HG03095 (cell line): ENCODE data around the gene MRTFA.
"Not testable (repeated sequence)": the region's sequence is repeated elsewhere in the genome, so short reads cannot be mapped to it uniquely, and the experiment has no call there.

Experiments used
- ATAC-seq: cut with Tn5 transposase; IDR thresholded peaks from one replicate; pipeline ENCODE4 v1.9.1; 2021; ENCODE audit warnings: moderate library complexity; ENCODE audit not compliant: unreplicated experiment

The MRTFA gene

DNA sequence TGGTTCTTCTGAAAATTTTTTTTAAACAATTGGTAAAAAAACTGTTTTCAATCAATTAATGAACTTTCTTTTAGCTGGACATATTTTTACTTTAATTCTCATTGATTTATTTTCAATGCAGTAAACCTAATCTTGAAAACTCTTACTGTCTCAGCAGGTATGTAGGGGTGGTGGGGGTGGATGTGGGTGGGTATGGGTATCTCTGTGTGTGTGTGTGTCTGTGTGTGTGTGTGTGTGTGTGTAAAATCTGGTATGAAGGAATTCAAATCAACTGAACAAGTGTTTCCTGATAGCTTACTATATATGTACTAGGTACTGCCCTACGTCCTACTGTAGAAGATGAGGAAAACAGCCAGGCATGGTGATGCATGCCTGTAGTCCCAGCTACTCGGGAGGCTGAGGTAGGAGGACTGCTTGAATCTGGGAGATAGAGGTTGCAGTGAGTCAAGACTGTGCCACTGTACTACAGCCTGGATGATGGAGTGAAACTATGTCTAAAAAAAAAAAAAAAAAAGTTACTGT, 75.5 kb downstream of the MRTFA start:
- no peak for ATAC-seq

DNA sequence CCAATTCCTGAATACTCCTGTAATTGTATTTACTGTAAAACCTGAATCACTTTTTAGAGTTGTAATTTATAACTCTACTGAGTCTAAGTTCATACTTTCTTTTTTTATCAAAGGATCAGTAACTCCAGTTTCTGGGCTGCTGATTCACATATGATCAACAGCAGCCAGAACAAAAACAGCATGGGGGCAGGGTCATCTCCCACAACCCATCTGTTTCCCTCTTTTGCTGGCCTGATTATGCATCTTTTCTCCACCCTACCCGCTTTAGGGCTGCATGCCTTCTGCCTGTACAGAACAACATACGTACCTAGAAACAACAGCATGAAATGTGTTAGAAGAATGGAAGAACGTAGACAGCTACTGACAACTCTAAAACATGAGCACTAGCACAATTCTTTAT, 76.0 kb downstream of the MRTFA start:
- no peak for ATAC-seq

DNA sequence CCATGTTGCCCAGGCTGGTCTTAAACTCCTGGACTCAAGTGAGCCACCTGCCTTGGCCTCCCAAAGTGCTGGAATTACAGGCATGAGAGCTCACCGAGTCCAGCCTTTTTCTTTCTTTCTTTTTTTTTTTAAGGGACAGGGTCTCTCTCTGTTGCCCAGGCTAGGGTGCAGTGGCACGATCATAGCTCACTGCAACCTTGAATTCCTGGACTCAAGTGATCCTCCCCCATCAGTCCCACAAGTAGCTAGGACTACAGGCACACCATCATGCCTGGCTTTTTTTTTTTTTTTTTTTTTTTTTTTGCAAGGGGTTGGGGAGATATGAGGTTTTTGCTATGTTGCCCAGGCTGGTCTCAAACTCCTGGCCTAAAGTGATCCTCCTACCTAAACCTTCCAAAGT, 78.5 kb downstream of the MRTFA start:
- ATAC-seq: no peak

DNA sequence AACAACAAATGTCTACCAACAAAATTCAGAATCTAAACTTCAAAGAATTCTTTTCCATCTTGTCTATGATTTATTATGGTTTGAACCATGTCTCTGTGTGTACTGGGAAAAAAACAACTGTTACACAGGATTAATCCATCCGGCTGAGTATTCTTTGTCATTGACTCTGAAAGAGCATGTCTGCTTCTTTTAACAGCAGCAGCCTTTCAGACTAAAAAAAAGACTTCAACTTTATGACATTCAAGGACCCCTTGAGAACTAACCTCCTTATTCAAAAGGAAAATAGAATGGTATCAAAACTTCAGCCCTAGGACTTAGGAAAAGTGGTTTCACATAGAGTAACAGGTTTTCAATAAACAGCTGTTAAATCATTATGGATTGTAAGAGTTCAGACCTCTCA, 79.9 kb downstream of the MRTFA start:
- ATAC-seq: no peak

DNA sequence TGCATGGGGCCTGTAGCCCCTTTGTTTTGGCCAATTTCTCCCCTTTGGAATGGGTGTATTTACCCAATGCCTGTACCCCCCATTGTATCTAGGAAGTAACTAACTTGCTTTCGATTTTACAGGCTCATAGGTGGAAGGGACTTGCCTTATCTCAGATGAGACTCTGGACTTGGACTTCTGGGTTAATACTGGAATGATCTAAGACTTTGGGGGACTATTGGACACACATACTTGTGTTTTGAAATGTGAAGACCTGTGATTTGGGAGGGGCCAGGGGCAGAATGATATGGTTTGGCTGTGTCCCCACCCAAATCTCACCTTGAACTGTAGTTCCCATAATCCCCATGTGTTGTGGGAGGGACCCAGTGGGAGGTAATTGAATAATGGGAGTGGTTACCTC, 82.5 kb downstream of the MRTFA start:
- ATAC-seq: not testable (repeated sequence)

DNA sequence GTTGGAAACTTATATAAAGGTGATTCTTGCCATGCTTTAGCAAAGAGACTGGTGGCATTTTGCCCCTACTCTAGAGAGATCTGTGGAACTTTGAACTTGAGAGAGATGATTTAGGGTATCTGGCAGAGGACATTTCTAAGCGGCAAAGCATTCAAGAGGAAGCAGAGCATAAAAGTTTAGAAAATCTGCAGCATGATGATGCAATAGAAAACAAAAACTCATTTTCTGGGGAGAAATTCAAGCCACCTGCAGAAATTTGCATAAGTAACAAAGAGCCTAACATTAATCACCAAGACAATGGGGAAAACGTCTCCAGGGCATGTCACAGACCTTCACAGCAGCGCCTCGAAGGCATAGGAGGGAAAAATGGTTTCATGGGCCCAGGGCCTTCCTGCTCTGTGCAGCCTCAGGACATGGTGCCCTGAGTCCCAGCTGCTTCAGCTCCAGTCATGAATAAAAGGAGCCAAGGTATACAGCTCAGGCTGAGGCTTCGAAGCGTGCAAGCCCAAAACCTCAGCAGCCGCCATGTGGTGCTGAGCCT, 83.4 kb downstream of the MRTFA start:
- ATAC-seq: no peak

DNA sequence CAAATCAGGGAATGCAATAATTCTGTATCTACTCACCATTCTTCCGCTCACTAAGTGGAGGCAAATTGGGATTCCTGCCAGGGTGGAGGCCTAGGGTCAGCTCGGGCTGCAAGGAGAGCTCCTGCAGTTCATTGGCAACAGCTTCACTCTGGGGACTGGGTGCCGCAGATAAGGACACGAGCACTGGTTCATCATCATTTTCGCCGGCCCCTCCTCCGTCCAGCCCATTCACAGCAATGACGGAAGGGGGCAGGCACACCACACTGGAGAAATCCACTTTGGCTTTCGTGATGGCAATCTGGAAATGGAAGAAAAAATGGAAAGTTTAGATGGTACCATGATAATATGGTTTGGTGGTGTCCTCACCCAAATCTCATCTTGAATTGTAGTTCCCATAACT, 84.4 kb downstream of the MRTFA start:
- no peak for ATAC-seq

DNA sequence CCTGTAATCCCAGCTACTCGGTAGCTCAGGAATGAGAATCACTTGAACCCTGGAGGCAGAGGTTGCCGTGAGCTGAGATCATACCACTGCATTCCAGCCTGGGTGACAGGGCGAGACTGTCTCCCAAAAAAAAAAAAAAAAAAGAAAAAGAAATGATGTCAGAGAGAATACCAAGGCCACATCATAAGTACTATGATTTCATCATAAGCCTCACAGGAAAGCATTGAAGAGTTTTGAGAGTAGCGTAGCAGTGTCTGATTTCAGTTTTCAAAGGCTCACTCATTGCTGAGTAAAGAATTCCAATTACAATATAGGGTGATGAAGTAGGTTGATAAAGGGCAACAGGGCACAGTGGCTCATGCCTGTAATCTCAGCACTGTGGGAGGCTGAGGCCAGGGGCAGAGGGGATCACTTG, 88.8 kb downstream of the MRTFA start:
- no peak for ATAC-seq

DNA sequence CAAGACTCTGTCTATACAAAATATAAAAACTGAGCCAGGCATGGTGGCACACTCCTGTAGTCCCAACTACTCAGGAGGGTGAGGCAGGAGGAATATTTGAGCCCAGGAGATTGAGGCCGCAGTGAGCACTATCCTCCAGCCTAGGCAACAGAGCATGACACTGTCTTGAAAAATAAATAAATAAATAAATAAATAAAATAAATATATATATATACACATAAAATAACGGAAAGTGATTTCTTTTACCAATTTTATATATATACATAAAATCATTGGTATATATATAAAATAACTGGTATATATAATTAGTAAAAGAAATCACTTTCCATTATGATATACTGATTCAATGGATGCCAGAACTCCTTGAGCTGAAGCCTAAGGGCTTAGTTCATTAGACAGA, 91.8 kb downstream of the MRTFA start:
- ATAC-seq: no peak

DNA sequence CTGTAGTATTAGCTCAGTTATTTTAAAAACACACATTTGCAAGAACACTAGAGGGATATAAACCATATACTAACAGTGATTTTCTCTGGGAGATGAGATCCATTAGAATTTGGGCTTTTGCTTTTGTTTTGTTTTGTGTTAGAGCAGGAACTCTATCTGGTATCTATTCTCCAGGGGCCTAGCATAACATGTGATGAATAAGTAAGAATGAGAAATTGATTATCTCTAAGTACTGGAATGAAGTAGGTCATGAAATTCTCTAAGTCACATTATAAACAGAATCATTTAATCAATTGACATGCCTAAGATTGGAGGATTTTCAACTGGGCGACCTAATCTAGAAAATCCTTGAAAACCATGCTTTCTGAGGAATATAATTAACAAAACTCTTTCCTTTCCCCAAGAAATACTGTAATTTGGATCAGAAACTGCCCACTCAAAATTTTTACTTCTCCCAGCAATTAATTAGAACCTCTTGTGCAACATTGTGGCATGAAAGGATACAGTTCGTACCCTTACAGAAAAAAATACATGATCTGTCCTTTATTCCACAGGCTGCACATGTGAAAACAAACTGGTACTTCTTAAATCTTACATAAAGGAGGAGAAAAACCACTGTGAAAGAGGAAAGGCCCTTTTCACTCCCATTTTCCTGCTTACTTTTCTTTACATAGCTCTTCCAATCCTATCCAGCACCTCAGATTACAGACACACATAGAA, 93.5 kb downstream of the MRTFA start:
- no peak for ATAC-seq

DNA sequence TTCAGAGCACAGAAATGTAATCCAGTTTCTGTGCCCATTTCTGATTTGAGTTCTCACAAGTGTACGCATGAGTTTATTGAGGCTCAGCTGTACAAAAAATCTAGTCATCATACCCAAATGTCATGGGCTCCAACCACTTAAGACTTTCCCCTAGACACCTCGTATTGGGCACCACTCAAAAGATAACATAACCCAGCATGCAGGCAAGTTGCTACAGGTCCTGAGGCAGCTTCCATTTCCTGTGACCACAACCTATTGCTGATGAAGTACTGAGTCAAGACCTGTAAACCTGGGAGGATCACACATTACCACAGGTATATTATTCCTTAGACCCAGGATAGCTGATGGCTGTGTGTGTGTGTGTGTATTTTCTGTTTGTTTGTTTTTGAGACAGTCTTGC, 95.2 kb downstream of the MRTFA start:
- ATAC-seq: no peak

DNA sequence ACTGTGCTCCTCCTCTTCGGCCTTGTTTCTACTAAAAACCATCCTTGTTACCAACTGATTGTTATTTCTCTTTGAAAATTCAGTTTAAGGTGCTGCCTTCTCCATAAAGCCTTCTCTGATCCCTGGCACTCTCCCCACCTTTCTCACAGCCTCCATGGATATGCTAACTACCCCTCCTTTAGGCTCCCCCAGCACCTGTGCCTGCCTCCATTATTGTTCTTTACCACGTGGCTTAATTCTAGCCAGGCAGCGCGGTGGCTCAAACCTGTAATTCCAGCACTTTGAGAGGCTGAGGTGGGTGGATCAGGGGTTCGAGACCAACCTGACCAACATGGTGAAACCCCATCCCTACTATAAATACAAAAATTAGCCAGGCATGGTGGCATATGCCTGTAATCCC, 96.3 kb downstream of the MRTFA start:
- no peak for ATAC-seq

DNA sequence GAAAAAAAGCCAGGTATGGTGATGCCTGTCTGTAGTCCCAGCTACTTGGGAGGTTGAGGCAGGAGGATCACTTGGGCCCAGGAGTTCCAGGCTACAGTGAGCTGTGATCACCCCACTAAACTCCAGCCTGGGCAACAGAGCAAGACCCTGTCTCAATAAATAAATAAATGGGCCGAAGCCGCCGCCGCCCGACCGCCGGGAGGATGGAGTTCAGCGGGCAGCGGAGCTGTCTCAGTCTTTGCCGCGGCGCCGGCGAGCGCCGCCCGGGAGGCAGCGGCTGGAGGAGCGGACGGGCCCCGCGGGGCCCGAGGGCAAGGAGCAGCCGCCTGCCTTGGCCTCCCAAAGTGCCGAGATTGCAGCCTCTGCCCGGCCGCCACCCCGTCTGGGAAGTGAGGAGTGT, 100.4 kb downstream of the MRTFA start:
- ATAC-seq: not testable (repeated sequence)

DNA sequence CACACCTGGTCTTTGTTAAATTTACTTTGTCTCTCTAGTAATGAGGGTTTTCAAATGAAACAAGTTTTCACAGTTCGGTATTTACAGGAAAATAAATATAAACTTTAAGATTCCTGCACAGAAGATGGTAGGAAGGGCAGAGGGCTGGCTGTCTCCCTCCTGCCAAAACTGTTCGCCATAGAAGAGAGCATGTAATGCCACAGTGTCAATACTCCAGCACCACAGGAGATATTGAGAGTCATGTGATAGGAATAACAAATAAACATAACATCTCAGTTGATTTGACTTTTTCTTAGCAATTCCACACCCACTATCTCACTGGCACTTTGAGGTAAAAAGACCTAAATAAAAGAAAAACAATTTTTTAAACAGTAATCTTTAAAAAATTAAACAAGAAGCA, 100.9 kb downstream of the MRTFA start:
- no peak for ATAC-seq

DNA sequence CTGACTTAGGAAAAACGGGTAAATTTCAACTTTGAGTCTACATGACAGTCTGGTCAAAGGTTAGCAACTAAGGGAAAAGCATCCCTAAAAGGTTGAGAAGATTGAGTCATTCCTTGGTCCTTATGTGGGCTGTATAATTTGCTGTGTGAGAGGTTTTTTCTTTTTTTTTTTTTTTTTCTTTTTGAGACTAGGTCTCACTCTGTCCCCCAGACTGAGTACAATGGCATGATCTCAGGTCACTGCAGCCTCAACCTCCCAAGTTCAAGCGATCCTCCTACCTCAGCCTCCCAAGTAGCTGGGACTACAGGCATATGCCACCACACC, 101.4 kb downstream of the MRTFA start:
- ATAC-seq: no peak

DNA sequence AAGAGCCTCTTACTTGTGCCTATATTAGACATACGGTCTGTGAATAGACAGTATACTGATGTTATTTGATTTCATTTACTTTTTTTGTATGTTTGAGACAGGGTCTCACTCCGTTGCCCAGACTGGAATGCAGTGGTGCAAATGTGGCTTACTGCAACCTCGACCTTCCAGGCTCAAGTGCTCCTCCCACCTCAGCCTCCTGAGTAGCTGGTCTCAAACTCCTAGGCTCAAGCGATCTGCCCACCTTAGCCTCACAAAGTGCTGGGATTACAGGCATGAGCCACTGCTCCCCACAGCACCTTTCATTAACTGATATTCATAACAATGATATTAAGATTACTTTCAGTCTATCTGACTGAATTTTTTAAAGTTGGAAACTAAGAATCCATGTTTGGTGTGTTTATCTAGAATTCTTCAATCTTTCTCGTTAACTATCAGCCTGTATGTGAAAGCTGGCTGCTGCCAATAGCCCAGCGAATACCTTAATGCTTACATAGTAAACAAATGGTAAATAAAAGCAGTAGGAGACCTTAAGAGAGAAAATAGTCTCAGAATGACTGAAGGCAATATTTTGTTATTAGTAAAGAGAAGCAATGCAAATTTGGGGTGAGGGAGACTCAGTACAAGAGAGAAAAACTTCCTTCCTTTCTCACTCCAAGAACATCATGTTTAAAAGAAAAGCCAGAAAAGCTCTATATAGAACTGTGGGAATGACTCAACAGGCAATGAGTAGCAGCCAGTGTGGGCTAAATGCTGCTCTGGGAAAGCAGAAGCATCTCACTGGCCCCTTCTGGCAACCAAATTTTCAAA, 101.9 kb downstream of the MRTFA start:
- no peak for ATAC-seq

DNA sequence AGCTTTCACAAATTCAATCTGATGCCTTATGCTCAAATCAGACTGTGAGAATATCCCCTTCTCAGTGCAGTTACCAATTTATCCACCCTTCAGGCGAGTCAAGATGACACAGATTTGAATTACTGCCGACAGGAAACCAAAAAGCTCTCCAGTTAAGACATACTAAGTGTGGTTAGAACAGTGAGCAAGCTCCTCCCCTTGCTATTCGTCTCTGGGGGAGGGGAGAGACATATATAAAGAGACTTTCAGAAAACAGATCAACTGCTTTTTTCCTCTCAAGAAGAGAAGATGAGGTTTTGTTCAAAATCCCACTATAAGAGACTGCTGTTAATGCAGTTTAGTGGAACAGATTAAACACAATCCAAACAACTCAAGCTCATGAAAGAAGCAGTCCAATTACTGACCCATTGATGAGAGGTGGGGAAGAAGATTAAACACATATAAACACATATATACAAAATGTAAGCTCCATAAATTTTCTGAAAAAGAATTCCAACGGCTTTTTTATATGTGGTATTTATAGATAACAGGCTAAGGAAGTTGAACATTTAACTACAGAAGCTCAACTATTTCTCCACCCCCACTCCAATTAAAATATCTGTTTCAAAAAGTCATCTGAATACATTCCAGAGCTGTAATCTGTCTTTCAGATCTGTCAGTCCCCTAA, 102.7 kb downstream of the MRTFA start:
- ATAC-seq: no peak

DNA sequence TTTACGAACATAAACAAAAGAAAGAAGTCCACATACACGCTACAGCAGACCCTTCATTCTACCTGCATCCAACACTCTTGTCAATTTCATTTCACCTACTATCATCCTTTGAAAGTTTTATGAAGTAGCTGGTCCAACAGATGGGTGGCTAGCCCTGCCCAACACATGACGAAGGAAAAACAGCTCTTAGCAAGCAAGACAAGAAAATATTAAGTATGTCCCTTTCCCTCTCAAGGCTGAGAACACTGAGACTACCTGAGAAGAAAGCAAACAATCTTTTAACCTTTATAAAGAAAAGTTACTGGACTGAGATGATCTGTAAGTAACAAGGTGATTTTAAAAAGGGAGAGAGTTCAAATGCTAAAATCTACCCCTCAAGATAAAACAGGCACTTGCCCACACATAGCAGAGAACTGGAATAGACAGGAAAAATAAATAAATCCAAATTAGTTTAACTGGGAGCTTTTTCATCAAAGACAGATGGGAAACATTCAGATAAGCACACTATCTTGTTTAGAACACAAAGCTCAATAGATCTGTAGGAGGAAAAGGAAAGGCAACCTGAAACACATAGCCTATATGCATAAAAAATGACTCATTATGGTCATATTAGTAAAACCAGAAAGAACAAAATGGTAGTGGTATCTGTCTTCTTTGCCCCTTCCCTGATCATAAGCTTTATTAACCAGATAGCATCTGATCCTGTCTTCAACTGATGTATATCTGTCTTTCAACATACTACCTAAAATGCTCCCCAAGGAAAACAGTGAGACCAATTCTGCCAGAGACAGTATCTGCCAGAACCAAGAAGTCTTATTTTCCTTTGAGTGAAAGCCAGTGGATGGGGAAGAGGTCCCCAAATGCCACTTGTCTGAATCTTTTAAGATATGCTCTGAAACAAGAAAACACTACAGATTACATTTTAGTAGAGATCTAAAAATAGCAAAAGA, 104.3 kb downstream of the MRTFA start:
- no peak for ATAC-seq

DNA sequence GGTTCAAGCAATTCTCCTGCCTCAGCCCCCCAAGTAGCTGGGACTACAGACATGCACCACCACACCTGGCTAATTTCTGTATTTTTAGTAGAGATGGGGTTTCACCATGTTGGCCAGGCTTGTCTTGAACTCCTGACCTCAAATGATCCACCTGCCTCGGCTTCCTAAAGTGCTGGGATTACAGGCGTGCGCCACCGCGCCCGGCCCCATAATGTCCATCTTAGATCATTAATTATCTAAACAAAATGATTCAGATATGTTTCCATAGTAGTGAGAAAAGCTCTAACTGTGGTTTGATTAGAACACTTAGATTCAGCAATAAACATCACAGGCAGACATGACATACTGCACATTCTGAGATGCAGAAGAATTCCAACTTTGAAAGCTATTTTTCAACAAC, 106.1 kb downstream of the MRTFA start:
- ATAC-seq: not testable (repeated sequence)

DNA sequence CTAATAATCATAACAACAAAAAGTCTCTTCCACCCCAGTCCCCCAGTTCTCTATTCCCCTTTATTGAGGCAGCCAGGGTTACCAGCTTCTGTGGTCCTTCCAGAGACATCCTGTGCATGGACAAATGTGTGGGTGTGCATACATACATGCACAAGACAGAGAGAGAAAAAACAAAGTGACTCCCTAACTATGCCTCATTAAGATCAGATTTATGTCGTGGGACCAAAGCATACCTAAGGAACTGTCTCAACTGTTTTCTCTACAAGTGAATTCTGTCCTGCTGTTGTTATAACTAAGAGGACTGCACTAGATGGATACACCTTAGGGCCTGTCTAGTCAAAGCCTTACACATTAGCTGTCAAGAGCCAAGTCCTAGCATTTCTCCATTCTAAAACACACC, 106.7 kb downstream of the MRTFA start:
- ATAC-seq: no peak

DNA sequence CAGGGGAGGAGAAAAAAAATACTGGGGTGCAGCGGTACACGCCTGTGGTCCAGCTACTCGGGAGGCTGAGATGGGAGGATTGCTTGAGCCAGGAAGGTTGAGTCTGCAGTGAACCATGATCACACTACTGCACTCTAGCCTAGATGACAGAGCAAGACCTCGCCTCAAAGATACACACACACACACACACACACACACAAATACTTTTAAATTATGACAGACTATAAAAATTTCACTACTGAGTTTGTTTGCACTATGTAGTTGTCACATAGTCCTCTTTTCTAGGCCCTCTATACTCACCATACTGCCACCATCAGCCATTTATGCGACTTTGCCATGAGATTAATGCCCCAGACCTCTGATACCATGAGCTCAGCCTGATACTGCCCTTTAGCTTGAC, 109.6 kb downstream of the MRTFA start:
- no peak for ATAC-seq
